Astrocyte (in vitro differentiated cells and primary cell): ENCODE results near the gene VDAC1. TPM values are rescaled to one million over a fixed set of nuclear protein-coding genes. Genes with fewer than 3 reads are reported as not detected.
A peak's percentile ranks its signal among the peaks of the same experiment; 100 is the strongest.

Experiments used
- DNase-seq: peaks from one replicate; pipeline ENCODE4 v3.0.0-alpha.2; 2010; ENCODE audit warnings: low read depth
- FAIRE-seq: peaks from 2 replicates; lab custom pipeline; 2011; peaks lifted over from hg19 to GRCh38; lab: Jason Lieb, UNC
- H2AFZ ChIP-seq: 2 replicates; pipeline ENCODE4 v1.6.0; 2012; ENCODE audit warnings: low read depth, low read length, inconsistent platforms
- H3K27ac ChIP-seq: 2 replicates; pipeline ENCODE4 v1.5.1; 2011; ENCODE audit warnings: low read depth, low read length, inconsistent platforms
- H3K27me3 ChIP-seq: 2 replicates; pipeline ENCODE4 v1.6.0; 2011; ENCODE audit warnings: low read length, inconsistent platforms; ENCODE audit not compliant: insufficient read depth
- H3K36me3 ChIP-seq: 2 replicates; pipeline ENCODE4 v1.5.1; 2011; ENCODE audit warnings: low read length, inconsistent platforms; ENCODE audit not compliant: insufficient read depth
- H3K4me1 ChIP-seq: 2 replicates; pipeline ENCODE4 v1.5.1; 2011; ENCODE audit warnings: low read length, inconsistent platforms; ENCODE audit not compliant: insufficient read depth
- H3K4me2 ChIP-seq: 2 replicates; pipeline ENCODE4 v1.6.0; 2012; ENCODE audit warnings: low read length, inconsistent platforms
- H3K4me3 ChIP-seq: 2 replicates; pipeline ENCODE4 v1.5.1; 2011; ENCODE audit warnings: low read depth, mild to moderate bottlenecking, low read length, inconsistent platforms; ENCODE audit not compliant: insufficient read depth
- H3K79me2 ChIP-seq: 2 replicates; pipeline ENCODE4 v1.6.0; 2012; ENCODE audit warnings: mild to moderate bottlenecking, low read length, inconsistent platforms; ENCODE audit not compliant: insufficient read depth
- H3K9ac ChIP-seq: 2 replicates; pipeline ENCODE4 v1.6.0; 2012; ENCODE audit warnings: mild to moderate bottlenecking, low read length, inconsistent platforms
- H3K9me3 ChIP-seq: 2 replicates; pipeline ENCODE4 v1.5.1; 2012; ENCODE audit warnings: low read depth, mild to moderate bottlenecking, low read length, inconsistent platforms; ENCODE audit not compliant: insufficient read depth
- H4K20me1 ChIP-seq: 2 replicates; pipeline ENCODE4 v1.6.0; 2012; ENCODE audit warnings: low read length, inconsistent platforms; ENCODE audit not compliant: insufficient read depth
- H3K27ac Mint-ChIP-seq: one replicate; pipeline ENCODE4 v1.8.0; 2021; ENCODE audit warnings: mild to moderate bottlenecking, mixed read lengths; ENCODE audit not compliant: unreplicated experiment
- H3K27me3 Mint-ChIP-seq: one replicate; pipeline ENCODE4 v1.8.0; 2021; ENCODE audit warnings: low read depth, mixed read lengths; ENCODE audit not compliant: unreplicated experiment
- H3K36me3 Mint-ChIP-seq: one replicate; pipeline ENCODE4 v1.8.0; 2021; ENCODE audit warnings: low read depth, mixed read lengths; ENCODE audit not compliant: unreplicated experiment
- H3K4me1 Mint-ChIP-seq: one replicate; pipeline ENCODE4 v1.8.0; 2021; ENCODE audit warnings: low read depth, mixed read lengths; ENCODE audit not compliant: unreplicated experiment
- H3K4me3 Mint-ChIP-seq: one replicate; pipeline ENCODE4 v1.8.0; 2021; ENCODE audit warnings: mild to moderate bottlenecking, moderate library complexity, mixed read lengths; ENCODE audit not compliant: unreplicated experiment
- H3K9me3 Mint-ChIP-seq: one replicate; pipeline ENCODE4 v1.8.0; 2021; ENCODE audit warnings: mild to moderate bottlenecking, mixed read lengths; ENCODE audit not compliant: unreplicated experiment
- EZH2 ChIP-seq: IDR thresholded peaks from 2 replicates; pipeline ENCODE4 v1.6.1; 2012; ENCODE audit warnings: mild to moderate bottlenecking, low read length, inconsistent platforms; ENCODE audit not compliant: insufficient read depth
- total RNA-seq: library from RNA; stranded (reverse); gene quantifications from 2 replicates; pipeline ENCODE4 v1.2.1, GENCODE V29; 2021
- TF ChIP-seq, protein P1 (sequence below): IDR thresholded peaks from 2 replicates; pipeline ENCODE4 v1.5.1; 2011; ENCODE audit warnings: low read depth, mild to moderate bottlenecking, inconsistent platforms, low read length, moderate library complexity; ENCODE audit not compliant: insufficient read depth

VDAC1 gene
- total RNA-seq, 1 donor from 2014 or later, result 364 TPM

DNA sequence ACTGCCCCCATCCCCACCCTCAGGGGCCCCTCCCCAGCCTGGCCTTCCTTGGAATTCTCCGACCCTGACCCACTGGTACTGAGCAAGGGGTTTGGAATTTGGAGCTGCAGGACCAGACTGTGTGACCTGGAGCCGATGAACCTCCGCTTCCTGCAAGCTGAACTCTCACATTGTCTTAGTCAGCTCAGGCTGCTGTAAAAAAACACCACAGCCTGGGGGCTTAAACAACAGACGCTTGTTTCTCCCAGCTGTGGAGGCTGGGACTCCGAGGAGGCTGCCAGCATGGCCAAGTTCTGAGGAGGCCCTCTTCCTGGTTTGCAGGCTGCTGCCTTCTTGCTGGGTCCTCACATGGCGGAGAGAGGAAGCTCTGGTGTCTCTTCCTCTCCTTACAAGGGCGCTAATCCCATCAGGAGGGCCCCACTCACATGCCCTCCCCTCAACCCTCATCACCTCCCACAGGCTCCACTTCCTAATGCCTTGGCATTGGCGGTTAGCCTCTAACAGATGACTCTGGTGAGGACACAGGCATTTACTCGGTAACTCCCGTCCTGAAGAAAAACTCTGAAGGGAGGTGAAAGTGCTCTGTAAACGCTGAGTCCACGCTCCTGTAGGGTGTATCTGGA is 78.8 kb downstream of the VDAC1 start:
- H4K20me1 ChIP-seq, result no peaks in the 10 kb centered on the region
- no peaks in the 10 kb centered on the region for H3K79me2 ChIP-seq
- no peak overlapping the region for H3K4me3 ChIP-seq
- no peaks in the 10 kb centered on the region for H3K36me3 ChIP-seq
- Mint-ChIP-seq H3K36me3 (no peaks in the 10 kb centered on the region), H3K4me3 (no peak overlapping the region), H3K9me3 (no peaks in the 10 kb centered on the region), H3K27me3 (peaks cover 13% of the 10 kb centered on the region), H3K27ac (no peak overlapping the region), H3K4me1 (peaks cover 23% of the 10 kb centered on the region)
- H3K9me3 ChIP-seq, result no peaks in the 10 kb centered on the region
- no peaks in the 10 kb centered on the region for H3K27me3 ChIP-seq
- peak overlapping the region; percentile 13 for H2AFZ ChIP-seq
- TF ChIP-seq EZH2, result no peak
- TF ChIP-seq, protein P1, sequence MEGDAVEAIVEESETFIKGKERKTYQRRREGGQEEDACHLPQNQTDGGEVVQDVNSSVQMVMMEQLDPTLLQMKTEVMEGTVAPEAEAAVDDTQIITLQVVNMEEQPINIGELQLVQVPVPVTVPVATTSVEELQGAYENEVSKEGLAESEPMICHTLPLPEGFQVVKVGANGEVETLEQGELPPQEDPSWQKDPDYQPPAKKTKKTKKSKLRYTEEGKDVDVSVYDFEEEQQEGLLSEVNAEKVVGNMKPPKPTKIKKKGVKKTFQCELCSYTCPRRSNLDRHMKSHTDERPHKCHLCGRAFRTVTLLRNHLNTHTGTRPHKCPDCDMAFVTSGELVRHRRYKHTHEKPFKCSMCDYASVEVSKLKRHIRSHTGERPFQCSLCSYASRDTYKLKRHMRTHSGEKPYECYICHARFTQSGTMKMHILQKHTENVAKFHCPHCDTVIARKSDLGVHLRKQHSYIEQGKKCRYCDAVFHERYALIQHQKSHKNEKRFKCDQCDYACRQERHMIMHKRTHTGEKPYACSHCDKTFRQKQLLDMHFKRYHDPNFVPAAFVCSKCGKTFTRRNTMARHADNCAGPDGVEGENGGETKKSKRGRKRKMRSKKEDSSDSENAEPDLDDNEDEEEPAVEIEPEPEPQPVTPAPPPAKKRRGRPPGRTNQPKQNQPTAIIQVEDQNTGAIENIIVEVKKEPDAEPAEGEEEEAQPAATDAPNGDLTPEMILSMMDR, result no peak
- DNase-seq, result peak; percentile 46
- no peak overlapping the region for H3K9ac ChIP-seq
- H3K4me2 ChIP-seq, result peak overlapping the region; percentile 37
- no peak for FAIRE-seq
- H3K27ac ChIP-seq, result no peak overlapping the region
- peaks cover 33% of the 10 kb centered on the region for H3K4me1 ChIP-seq

DNA sequence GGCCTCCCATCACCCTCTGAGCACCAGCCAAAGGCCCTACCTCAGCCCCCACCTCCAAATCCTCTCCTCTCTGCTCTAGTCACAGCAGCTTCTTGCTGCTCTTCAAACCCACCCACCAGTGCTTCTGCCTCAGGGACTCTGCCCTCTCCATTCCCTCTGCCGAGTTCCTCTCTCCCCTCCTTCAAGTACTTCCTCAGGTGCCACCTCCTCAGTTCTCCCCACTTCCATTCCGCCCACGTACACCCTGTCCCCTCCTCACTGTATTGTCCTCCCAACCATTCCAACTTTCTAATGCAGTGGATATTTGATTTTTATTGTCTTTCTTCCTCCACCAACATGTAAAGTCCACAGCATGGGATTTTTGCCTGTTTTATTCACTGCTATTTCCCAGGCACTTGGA is 79.5 kb downstream of the VDAC1 start:
- no peak for FAIRE-seq
- H3K4me1 Mint-ChIP-seq, result peaks cover 23% of the 10 kb centered on the region

More for the DNA sequence above, 79.5 kb downstream of the VDAC1 start:
- Mint-ChIP-seq H3K36me3 (peaks cover 2% of the 10 kb centered on the region), H3K4me3 (no peak overlapping the region), H3K9me3 (no peaks in the 10 kb centered on the region), H3K27me3 (peaks cover 13% of the 10 kb centered on the region), H3K27ac (no peak overlapping the region)
- Histone ChIP-seq H3K36me3 (no peaks in the 10 kb centered on the region), H2AFZ (no peak overlapping the region), H3K9ac (no peak overlapping the region), H3K4me2 (peak overlapping the region; percentile 37), H3K79me2 (no peaks in the 10 kb centered on the region), H4K20me1 (no peaks in the 10 kb centered on the region), H3K9me3 (no peaks in the 10 kb centered on the region), H3K27ac (no peak overlapping the region), H3K4me1 (peaks cover 29% of the 10 kb centered on the region), H3K27me3 (no peaks in the 10 kb centered on the region), H3K4me3 (no peak overlapping the region)
- TF ChIP-seq EZH2, result no peak
- TF ChIP-seq, protein P1, result no peak
- DNase-seq, result no peak
